Measurements from ENCODE around the gene TTC23L.

GRCh38 chr5:34929134-34929719 lies 90.3 kb downstream of the TTC23L start, which contains the start of gene DNAJC21:
- no peak for TF ChIP-seq ZNF114 (CRISPR knock-in tag; IDR thresholded peaks at IDR 0.05)
- no peak for TF ChIP-seq CTCF (conservative IDR thresholded peaks at IDR 0.05; ENCODE audit: low read depth in 2 of 2)
- no peak for TF ChIP-seq EZH2 (IDR thresholded peaks at IDR 0.05; ENCODE audit: low read depth, unreplicated experiment)
- peak; percentile 49; the same call in 1 of the 2 replicates for TF ChIP-seq POLR2AphosphoS5 (IDR thresholded peaks at IDR 0.05; ENCODE audit: low read depth)
- no peak for TF ChIP-seq REST (IDR thresholded peaks at IDR 0.05; ENCODE audit: unreplicated experiment)
